OCI-LY3 (cell line): Measurements from ENCODE around the gene MYOF.

ENCODE experiments used
- H2AFZ ChIP-seq: fragments of 200-600, 300-600 bp; shearing (Covaris generic); 2 replicates; pipeline ENCODE4 v1.6.0; 2014; ENCODE audit warnings: antibody characterized with exemption, low read depth, low read length
- H3K27ac ChIP-seq: fragments of 200-600, 300-600 bp; sonication (generic); 2 replicates; pipeline ENCODE4 v1.5.1; 2014; ENCODE audit warnings: mild to moderate bottlenecking, low read length, moderate library complexity, mixed read lengths
- H3K27me3 ChIP-seq: fragments of 200-600, 300-600 bp; sonication (generic); 2 replicates; pipeline ENCODE4 v1.6.1; 2014; ENCODE audit warnings: low read depth, low read length, mixed read lengths
- H3K36me3 ChIP-seq: fragments of 200-600, 300-600 bp; sonication (generic); replicated peaks from 2 replicates; pipeline ENCODE3; 2014; ENCODE audit warnings: low read depth, low read length, mixed read lengths
- H3K4me1 ChIP-seq: fragments of 300-600, 200-600 bp; sonication (generic); 2 replicates; pipeline ENCODE4 v1.6.1; 2014; ENCODE audit warnings: low read length, mixed read lengths
- H3K4me2 ChIP-seq: fragments of 200-600, 300-600 bp; sonication (generic); 2 replicates; pipeline ENCODE4 v1.6.1; 2014; ENCODE audit warnings: low read length, mixed read lengths
- H3K4me3 ChIP-seq: fragments of 300-600, 200-600 bp; sonication (generic); 2 replicates; pipeline ENCODE4 v1.5.1; 2014; ENCODE audit warnings: antibody characterized with exemption, mild to moderate bottlenecking, low read length, moderate library complexity
- H3K79me2 ChIP-seq: fragments of 300-600, 200-600 bp; shearing (Covaris generic); 2 replicates; pipeline ENCODE4 v1.6.1; 2014; ENCODE audit warnings: mild to moderate bottlenecking, low read length, mixed read lengths
- H3K9ac ChIP-seq: fragments of 300-600, 200-600 bp; shearing (Covaris generic); 2 replicates; pipeline ENCODE4 v1.6.0; 2014; ENCODE audit warnings: mild to moderate bottlenecking, low read length, moderate library complexity
- H3K9me3 ChIP-seq: fragments of 200-600, 300-600 bp; shearing (Covaris generic); 2 replicates; pipeline ENCODE4 v1.6.1; 2014; ENCODE audit warnings: low read length, mixed read lengths; ENCODE audit not compliant: insufficient read depth
- H4K20me1 ChIP-seq: fragments of 200-600, 300-600 bp; sonication (generic); 2 replicates; pipeline ENCODE4 v1.6.1; 2016; ENCODE audit warnings: low read length, mixed read lengths; ENCODE audit not compliant: insufficient read depth
- EZH2phosphoT487 ChIP-seq: fragments of 200-600 bp; shearing (Covaris generic); IDR thresholded peaks from 2 replicates; pipeline ENCODE4 v1.6.1; 2018; ENCODE audit warnings: antibody characterized with exemption, mixed run types, low read depth
- TF ChIP-seq, protein P1 (sequence below): fragments of 200-600, 300-600 bp; sonication (generic); IDR thresholded peaks from 2 replicates; pipeline ENCODE4 v1.5.1; 2014; ENCODE audit warnings: antibody characterized with exemption, low read length, low read depth

Gene MYOF

GRCh38 chr10:93454146-93454545, 28.0 kb downstream of the MYOF start:
- Histone ChIP-seq H2AFZ (no peak overlapping the region), H3K9ac (no peak overlapping the region), H3K4me1 (no peaks in the 10 kb centered on the region), H3K27ac (no peak overlapping the region), H3K9me3 (no peaks in the 10 kb centered on the region), H3K36me3 (no peaks in the 10 kb centered on the region), H3K27me3 (no peaks in the 10 kb centered on the region), H3K4me2 (no peak overlapping the region), H3K79me2 (no peaks in the 10 kb centered on the region), H3K4me3 (no peak overlapping the region), H4K20me1 (no peaks in the 10 kb centered on the region)
- TF ChIP-seq, protein P1, sequence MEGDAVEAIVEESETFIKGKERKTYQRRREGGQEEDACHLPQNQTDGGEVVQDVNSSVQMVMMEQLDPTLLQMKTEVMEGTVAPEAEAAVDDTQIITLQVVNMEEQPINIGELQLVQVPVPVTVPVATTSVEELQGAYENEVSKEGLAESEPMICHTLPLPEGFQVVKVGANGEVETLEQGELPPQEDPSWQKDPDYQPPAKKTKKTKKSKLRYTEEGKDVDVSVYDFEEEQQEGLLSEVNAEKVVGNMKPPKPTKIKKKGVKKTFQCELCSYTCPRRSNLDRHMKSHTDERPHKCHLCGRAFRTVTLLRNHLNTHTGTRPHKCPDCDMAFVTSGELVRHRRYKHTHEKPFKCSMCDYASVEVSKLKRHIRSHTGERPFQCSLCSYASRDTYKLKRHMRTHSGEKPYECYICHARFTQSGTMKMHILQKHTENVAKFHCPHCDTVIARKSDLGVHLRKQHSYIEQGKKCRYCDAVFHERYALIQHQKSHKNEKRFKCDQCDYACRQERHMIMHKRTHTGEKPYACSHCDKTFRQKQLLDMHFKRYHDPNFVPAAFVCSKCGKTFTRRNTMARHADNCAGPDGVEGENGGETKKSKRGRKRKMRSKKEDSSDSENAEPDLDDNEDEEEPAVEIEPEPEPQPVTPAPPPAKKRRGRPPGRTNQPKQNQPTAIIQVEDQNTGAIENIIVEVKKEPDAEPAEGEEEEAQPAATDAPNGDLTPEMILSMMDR, result no peak
- TF ChIP-seq EZH2phosphoT487, result no peak

- H2AFZ ChIP-seq, result no peak overlapping the region
- no peaks in the 10 kb centered on the region for H3K4me1 ChIP-seq
- no peaks in the 10 kb centered on the region for H3K9me3 ChIP-seq
- H3K79me2 ChIP-seq, result no peaks in the 10 kb centered on the region
- H3K27ac ChIP-seq, result no peak overlapping the region
- H3K27me3 ChIP-seq, result no peaks in the 10 kb centered on the region
- no peak overlapping the region for H3K9ac ChIP-seq
- H3K4me3 ChIP-seq, result no peak overlapping the region
- no peak overlapping the region for H3K4me2 ChIP-seq
- TF ChIP-seq, protein P1, result no peak
- TF ChIP-seq EZH2phosphoT487, result no peak
- H4K20me1 ChIP-seq, result no peaks in the 10 kb centered on the region
- no peaks in the 10 kb centered on the region for H3K36me3 ChIP-seq
Observed at GRCh38 chr10:93452143-93452542, 30.0 kb downstream of the MYOF start.

DNA sequence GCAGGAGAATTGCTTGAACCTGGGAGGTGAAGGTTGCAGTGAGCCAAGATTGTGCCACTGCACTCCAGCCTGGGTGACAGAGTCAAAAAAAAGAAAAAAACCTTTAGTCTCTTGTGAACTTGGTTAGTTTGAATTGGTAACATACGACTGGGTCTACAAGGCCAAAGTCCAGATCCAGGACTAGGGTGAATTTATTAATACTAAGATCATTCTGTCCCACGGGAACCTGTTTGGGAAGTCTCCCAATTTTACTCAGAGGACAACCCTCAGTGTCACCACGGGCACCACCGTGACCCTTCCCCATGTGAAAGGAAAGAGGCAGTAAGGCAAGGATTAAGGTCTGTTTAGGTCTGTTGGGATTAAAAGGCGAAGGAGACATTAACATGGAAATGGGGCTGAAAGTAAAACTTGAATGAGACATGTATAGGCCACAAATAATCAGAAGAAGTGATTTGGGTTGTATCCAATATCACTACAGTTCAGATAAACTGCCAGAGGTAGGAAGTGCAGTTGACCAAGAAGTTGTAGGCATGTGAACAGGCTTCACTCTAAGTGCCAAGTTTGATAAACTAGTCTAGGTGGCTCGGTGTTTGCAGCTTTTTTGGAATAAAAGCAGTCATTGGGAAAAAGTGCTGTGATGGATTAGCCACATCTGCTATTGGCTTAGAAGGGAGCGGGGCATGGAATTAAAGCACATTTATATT, 30.7 kb downstream of the MYOF start:
- Histone ChIP-seq H3K79me2 (no peaks in the 10 kb centered on the region), H3K4me2 (no peak overlapping the region), H4K20me1 (no peaks in the 10 kb centered on the region), H2AFZ (no peak overlapping the region), H3K4me3 (no peak overlapping the region), H3K27me3 (no peaks in the 10 kb centered on the region), H3K9ac (no peak overlapping the region), H3K27ac (no peak overlapping the region), H3K36me3 (no peaks in the 10 kb centered on the region), H3K9me3 (no peaks in the 10 kb centered on the region), H3K4me1 (no peaks in the 10 kb centered on the region)
- TF ChIP-seq, protein P1, result no peak
- TF ChIP-seq EZH2phosphoT487, result no peak

DNA sequence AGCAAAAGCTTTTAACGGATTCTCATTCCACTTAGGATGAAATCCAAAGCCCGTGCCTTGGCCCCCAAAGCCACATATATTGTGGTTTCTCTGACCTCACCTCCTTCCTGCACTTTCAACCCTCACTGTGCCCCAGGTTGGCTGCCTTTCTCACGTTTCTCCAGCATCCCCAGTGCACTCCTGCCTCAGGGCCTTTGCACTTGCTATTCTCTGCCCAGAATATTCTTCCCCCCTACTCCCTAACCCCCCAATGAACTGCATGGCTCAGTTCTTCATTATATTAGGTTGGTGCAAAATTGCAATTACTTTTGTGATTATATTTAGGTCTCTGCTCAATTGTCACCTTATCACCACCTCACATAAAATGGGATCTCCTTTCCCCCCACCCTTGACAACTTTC, 34.2 kb downstream of the MYOF start:
- no peak overlapping the region for H3K9ac ChIP-seq
- H3K9me3 ChIP-seq, result no peaks in the 10 kb centered on the region
- no peaks in the 10 kb centered on the region for H3K36me3 ChIP-seq
- no peak overlapping the region for H3K27ac ChIP-seq
- H3K4me3 ChIP-seq, result no peak overlapping the region
- no peak overlapping the region for H2AFZ ChIP-seq
- TF ChIP-seq, protein P1, result no peak
- TF ChIP-seq EZH2phosphoT487, result no peak
- H4K20me1 ChIP-seq, result no peaks in the 10 kb centered on the region
- no peaks in the 10 kb centered on the region for H3K4me1 ChIP-seq
- H3K27me3 ChIP-seq, result no peaks in the 10 kb centered on the region
- H3K79me2 ChIP-seq, result no peaks in the 10 kb centered on the region
- H3K4me2 ChIP-seq, result no peak overlapping the region
